OCI-LY1 (cell line): ENCODE results near the gene AAK1.

ENCODE experiments used
- CTCF ChIP-seq: fragments of 200-600 bp; sonication (generic), shearing (Covaris generic); IDR thresholded peaks from 2 replicates; pipeline ENCODE4 v1.5.1; 2017; ENCODE audit warnings: mild to moderate bottlenecking, antibody characterized with exemption, low read length, moderate library complexity, mixed read lengths
- EZH2 ChIP-seq: fragments of 200-600 bp; sonication (generic), shearing (Covaris generic); IDR thresholded peaks from 2 replicates; pipeline ENCODE4 v1.8.0; 2017; ENCODE audit warnings: borderline replicate concordance, mixed run types, mild to moderate bottlenecking, antibody characterized with exemption, low read length, moderate library complexity, mixed read lengths

GRCh38 chr2:69535817-69536241, 107.7 kb downstream of the AAK1 start:
- TF ChIP-seq CTCF (no peak), EZH2 (no peak)
